ENCODE results near the gene GPR18.
"Not testable (repeated sequence)": the region's sequence is repeated elsewhere in the genome, so short reads cannot be mapped to it uniquely, and the experiment has no call there.

- not testable (repeated sequence) for TF ChIP-seq CTCF (IDR thresholded peaks at IDR 0.05 in 4 of 5, conservative IDR thresholded peaks at IDR 0.05 in 1 of 5); POLR2A (IDR thresholded peaks at IDR 0.05)
These were observed 27.6 kb downstream of the GPR18 start for GRCh38 chr13:99230588-99230987.

Measured in gastrocnemius medialis (tissue), 4 donors.